Measurements from ENCODE around the gene DYNC2LI1. TPM values are rescaled to one million over a fixed set of nuclear protein-coding genes. Genes with fewer than 3 reads are reported as not detected.
"Not testable (repeated sequence)": the region's sequence is repeated elsewhere in the genome, so short reads cannot be mapped to it uniquely, and the experiment has no call there.

The DYNC2LI1 gene
- polyA plus RNA-seq (ENCODE audit: low read depth in 6 of 6), result 1 to 10 TPM; 3.1 to 8.1 (median 6.3) TPM

DNA sequence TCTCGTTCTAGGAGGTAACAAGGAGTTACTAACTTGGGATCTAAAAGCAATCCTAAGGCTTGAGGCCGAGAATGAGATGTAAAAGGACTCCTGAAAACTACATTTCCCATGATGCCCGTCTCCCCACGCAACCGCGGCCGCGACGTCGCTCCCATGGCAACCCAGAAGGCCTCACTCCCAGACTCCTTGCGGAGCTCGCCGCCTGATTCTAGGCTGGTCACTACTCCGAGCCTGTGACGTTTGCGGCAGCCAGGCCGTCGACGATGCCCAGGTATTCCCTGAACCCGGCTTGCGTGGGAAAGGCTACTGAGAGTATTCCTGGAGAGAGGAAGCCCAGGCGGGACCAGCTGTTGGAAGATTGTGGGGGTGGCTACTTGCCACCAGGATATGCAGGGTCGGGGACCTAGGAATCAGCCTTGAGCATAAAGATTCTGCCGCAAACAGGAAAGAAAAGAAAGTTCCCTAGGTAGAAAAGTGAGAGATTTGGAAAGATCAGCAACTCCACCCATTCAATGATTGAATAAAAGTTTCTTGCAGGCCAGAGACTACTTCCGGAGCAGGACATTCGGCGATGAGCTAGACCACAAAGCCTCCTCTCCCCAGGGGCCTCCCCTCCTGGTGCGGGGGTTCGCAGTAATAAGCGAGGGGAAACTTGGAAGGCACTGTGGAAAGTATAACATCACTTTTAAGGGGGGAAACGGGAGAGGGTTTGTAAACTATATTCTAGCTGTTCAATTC, at the start of gene DYNC2LI1:
DYNC2LI1 (plus strand) TSS at position 164 of the 738 bp plus-strand sequence; CDS start at position 264, 100 bp downstream.
- Mint-ChIP-seq H3K27me3 (peaks cover 8 to 22% (median 15%) of the 10 kb centered on the region in 3 donors), H3K36me3 (no peaks in the 10 kb centered on the region), H3K9me3 (peaks cover 0 to 2% (median 0%) of the 10 kb centered on the region in 7 donors), H3K4me3 (peak within 1 kb of the TSS; percentile 93 to 98 (median 96)), H3K27ac (peak within 1 kb of the TSS; percentile 77 to 98 (median 94)), H3K4me1 (peaks cover 15 to 17% (median 16%) of the 10 kb centered on the region in 3 donors)
- ATAC-seq (ENCODE audit: low read depth in 2 of 2) (peak; percentile 98 to 99), DNase-seq (peak; percentile 72)

DNA sequence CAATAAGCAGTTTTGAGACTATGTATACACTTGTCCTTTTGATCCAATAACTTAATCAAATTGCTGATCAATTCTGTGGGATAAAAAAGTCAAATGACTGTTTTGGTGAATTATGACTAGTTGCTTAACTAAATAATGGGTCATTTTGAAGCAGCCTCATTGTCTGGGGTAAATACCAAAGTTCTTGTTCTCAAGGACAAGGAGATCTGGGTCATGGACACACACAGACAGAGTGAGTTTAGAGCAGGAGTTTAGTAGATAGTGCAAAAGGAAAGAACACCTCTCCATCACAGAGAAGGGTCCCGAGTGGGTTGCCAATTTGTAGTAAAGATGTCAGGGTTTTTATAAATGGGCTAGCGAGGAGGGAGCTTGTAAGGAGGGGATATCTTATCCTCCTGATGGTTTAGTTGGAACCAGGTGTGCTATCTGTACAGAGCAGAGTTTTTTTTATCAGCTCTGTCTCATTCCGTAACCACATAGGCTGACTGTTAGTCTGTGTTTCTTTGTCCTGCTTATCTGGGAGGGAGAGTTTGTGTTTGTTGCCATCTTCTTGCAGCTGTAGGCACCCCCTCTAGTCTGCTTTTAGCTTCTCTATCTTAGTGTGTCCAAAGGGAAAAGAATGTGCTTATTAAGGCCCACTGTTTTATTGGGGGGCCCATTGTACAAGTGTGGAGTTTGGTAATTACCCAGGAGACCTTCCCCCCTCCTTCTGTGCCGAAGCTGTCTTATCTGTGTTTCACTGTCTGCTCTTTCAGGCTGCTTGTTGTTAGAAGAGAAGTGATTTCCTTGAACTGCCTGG, 48.9 kb upstream of the DYNC2LI1 start:
- DNase-seq (no peak), ATAC-seq (ENCODE audit: low read depth in 2 of 2) (no peak)
- Mint-ChIP-seq H3K27ac (peak overlapping the region in 1 of 6 donors; percentile 2), H3K36me3 (no peaks in the 10 kb centered on the region), H3K9me3 (no peaks in the 10 kb centered on the region), H3K4me1 (no peaks in the 10 kb centered on the region), H3K4me3 (no peak overlapping the region), H3K27me3 (peaks cover 7 to 22% (median 21%) of the 10 kb centered on the region in 3 donors)

DNA sequence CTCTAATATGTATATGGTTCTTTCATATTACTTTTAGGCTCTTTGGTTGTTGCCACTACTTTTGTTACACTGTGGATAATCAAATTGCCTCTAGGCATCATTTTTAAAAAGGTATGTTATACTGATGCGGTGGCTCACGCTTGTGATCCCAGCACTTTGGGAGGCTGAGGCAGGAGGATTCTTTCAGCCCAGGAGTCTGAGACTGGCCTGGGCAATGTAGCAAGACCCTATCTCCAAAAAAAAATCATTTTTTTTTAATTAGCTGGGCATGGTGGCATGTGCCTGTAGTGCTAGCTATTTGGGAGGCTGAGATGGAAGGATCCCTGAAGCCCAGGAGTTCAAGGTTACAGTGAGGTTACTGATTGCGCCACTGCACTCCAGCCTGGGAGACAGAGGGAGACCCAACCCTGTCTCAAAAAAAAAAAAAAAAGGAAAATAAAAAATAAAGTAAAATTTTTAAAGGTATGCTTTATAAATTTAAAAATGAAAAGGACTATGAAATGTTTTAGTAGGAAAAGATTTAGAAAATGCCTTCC, 48.1 kb upstream of the DYNC2LI1 start:
- Mint-ChIP-seq H3K27ac (no peak overlapping the region), H3K9me3 (no peaks in the 10 kb centered on the region), H3K27me3 (peaks cover 7 to 25% (median 21%) of the 10 kb centered on the region in 3 donors), H3K4me3 (no peak overlapping the region), H3K36me3 (no peaks in the 10 kb centered on the region), H3K4me1 (no peaks in the 10 kb centered on the region)
- DNase-seq, result no peak
- no peak for ATAC-seq (ENCODE audit: low read depth in 2 of 2)

DNA sequence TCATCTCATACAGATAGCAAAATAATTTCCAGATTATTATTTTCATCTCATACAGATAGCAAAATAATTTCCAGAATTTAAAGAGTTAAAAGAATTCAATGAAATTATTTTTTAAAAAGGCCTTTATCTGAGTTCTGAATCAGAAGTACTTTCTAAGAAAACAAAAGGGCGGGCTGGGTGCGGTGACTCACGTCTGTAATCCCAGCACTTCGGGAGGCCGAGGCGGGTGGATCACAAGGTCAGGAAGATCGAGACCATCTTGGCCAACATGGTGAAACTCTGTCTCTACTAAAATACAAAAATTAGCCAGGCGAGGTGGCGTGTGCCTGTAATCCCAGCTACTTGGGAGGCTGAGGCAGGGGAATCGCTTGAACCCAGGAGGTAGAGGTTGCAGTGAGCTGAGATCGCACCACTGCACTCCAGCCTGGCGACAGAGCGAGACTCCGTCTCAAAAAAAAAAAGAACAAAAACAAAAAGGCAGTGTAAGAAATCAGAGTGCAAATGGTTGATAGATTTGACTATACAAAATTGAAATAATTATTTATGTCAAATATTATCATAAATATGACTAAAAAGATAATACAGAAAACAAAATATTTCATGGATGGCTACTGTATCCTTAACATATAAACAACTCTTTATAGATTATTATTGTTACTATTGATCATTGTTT, 46.7 kb upstream of the DYNC2LI1 start:
- DNase-seq; H3K36me3 Mint-ChIP-seq; H3K4me3 Mint-ChIP-seq; H3K9me3 Mint-ChIP-seq; H3K4me1 Mint-ChIP-seq; H3K27ac Mint-ChIP-seq; ATAC-seq (ENCODE audit: low read depth in 2 of 2): not testable (repeated sequence)
- H3K27me3 Mint-ChIP-seq, result peaks cover 7 to 27% (median 23%) of the 10 kb centered on the region in 3 donors

DNA sequence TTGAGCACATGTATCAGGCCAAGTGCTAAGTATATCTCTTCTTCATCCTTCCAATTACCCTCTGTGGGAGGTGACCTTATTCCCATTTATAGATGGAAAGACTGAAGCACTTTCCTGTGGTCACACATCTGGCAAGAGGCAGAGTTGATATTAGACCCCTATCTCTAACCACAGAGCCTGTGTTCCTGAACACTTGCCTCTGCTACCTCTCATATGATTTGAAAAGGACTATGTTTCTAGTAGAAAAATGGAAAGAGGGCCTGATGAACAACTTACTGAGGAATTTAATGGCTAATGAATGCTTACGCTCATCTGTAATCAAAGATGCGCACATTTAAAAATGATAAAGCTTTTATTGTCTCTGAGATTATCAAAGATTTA, 46.2 kb upstream of the DYNC2LI1 start:
- Mint-ChIP-seq H3K4me1 (no peaks in the 10 kb centered on the region), H3K36me3 (no peaks in the 10 kb centered on the region), H3K27me3 (peaks cover 12 to 32% (median 28%) of the 10 kb centered on the region in 3 donors), H3K4me3 (no peak overlapping the region), H3K9me3 (no peaks in the 10 kb centered on the region), H3K27ac (no peak overlapping the region)
- DNase-seq (no peak), ATAC-seq (ENCODE audit: low read depth in 2 of 2) (no peak)

DNA sequence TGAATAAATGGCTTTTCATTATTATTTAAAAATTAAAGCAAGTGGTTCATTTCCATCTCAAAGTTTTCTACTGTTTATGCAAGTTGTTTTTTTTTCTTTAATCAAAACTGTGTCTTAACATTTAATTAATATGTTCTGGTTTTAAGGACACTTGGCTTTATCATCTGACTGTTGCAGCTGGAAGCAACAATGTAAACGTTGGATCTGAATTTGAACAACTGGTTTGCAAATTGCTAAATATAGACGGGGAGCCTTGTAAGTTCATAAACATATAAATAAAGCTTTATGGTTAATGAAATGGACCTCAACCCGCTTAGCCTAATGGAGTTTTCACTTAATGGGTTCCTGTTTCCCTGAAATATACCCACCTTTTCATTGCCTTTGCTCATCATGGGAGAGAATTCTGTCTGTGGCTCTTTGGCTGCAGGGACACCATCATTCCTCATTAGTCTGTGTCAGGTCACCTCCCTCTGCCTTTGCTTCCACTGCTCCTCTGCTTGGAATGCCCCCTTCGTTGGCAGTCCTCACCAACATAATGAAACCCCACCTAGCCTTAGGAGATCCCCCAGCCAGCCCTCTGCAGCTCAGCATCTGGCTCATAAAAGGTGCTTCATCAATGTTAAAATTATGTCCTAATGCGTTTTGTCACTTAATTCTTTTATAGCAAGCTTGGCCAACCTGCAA, 44.2 kb upstream of the DYNC2LI1 start:
- H3K4me1 Mint-ChIP-seq, result no peaks in the 10 kb centered on the region
- H3K27ac Mint-ChIP-seq, result no peak overlapping the region
- DNase-seq, result no peak
- no peaks in the 10 kb centered on the region for H3K36me3 Mint-ChIP-seq
- ATAC-seq (ENCODE audit: low read depth in 2 of 2), result no peak
- H3K4me3 Mint-ChIP-seq, result no peak overlapping the region
- peaks cover 20 to 24% (median 24%) of the 10 kb centered on the region in 3 donors for H3K27me3 Mint-ChIP-seq
- H3K9me3 Mint-ChIP-seq, result no peaks in the 10 kb centered on the region

DNA sequence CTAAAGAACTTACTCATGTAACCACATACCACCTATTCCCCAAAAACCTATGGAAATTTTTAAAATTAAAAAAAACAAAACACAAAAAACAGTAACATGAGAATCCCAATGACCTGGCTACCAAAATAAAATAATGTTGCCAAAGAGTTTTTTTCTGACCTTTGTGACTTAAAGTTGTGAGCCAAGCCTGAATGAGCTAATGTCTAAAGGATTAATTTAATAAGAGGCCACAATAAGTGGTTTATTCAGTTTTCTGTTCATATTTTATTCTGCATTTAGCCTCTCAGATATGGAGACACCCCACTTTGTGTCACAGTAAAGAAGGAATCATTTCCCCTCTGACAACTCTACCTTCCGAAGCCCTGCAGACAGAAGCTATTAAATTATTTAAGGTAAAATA, 42.6 kb upstream of the DYNC2LI1 start:
- H3K36me3 Mint-ChIP-seq, result no peaks in the 10 kb centered on the region
- no peak overlapping the region for H3K27ac Mint-ChIP-seq
- H3K4me3 Mint-ChIP-seq, result no peak overlapping the region
- DNase-seq (no peak), ATAC-seq (ENCODE audit: low read depth in 2 of 2) (no peak)
- H3K9me3 Mint-ChIP-seq, result no peaks in the 10 kb centered on the region
- H3K4me1 Mint-ChIP-seq, result no peaks in the 10 kb centered on the region
- H3K27me3 Mint-ChIP-seq, result peaks cover 17 to 25% (median 20%) of the 10 kb centered on the region in 3 donors

DNA sequence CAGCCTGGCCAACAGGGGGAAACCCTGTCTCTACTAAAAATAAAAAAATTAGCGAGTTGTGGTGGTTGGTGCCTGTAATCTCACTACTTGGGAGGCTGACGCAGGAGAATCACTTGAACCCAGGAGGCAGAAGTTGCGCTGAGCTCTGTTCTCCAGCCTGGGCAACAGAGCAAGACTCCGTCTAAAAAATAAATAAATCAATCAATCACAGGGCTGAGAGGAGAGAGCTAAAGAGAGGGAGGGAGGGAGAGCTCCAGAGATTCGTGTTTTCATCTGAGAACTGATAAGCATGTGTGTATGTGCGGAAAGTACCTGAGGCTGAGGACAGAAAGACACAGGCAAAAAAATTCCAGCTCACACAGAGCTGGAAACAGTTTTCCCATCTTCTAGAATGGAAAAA, 37.2 kb upstream of the DYNC2LI1 start:
- ATAC-seq (ENCODE audit: low read depth in 2 of 2) (no peak), DNase-seq (no peak)
- H3K27me3 Mint-ChIP-seq, result peaks cover 37 to 57% (median 43%) of the 10 kb centered on the region in 3 donors
- H3K9me3 Mint-ChIP-seq, result no peaks in the 10 kb centered on the region
- no peak overlapping the region for H3K4me3 Mint-ChIP-seq
- no peaks in the 10 kb centered on the region for H3K4me1 Mint-ChIP-seq
- no peak overlapping the region for H3K27ac Mint-ChIP-seq
- no peaks in the 10 kb centered on the region for H3K36me3 Mint-ChIP-seq

DNA sequence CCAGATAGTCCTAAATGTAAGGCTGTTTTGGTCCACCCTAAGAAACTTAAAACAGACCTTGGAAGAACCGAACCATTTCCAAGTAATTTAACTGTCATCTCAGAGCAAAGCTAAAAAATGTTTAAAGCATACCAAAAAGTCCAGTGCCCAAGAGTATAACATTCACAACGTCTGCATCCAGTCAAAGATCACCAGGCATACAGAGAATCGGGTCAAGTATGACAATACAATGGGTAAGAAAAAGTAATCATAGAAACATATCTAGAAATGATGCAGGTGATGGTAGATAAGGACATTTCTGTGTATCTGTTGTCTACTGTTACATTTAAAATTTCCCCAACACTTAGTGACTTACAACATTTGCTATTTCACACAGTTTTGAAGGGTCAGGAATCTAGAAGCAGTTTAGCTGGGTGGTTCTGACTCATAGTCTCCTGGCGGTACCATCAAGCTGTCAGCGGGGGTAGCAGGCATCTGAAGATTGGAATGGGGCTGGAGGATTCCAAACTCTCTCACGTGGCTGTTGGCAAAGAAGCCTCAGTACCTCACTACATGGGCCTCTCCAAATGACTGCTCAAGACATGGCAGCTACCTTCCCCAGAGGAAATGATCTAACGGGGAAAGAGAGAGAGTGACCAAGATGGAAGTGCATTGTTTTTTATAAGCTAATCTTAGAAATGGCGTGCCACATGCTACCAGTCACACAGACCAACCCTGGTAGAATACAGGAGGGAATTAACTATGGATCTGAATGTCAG, 36.6 kb upstream of the DYNC2LI1 start:
- Mint-ChIP-seq H3K9me3 (no peaks in the 10 kb centered on the region), H3K4me1 (no peaks in the 10 kb centered on the region), H3K36me3 (no peaks in the 10 kb centered on the region), H3K27me3 (peaks cover 36 to 54% (median 39%) of the 10 kb centered on the region in 3 donors), H3K4me3 (no peak overlapping the region), H3K27ac (peak overlapping the region in 1 of 6 donors; percentile 34)
- no peak for ATAC-seq (ENCODE audit: low read depth in 2 of 2)
- no peak for DNase-seq

DNA sequence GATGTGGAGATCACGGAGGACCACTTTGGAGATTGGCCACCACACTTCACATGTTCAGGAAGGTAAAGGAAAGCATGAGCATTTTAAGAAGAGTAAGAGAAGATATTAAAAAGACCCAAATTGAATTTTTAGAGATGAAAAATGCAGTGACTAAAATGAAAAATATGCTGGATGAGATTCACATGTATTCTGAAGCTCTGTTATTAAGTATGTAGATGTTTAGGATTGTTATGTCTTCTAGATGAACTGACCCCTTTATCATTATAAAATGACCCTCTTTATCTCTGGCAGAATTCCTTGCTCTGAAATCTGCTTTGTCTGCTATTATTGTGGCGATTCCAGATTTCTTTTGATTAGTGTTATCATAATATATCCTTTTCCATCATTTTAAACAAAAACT, 36.0 kb upstream of the DYNC2LI1 start:
- no peaks in the 10 kb centered on the region for H3K4me1 Mint-ChIP-seq
- H3K27ac Mint-ChIP-seq, result no peak overlapping the region
- DNase-seq (no peak), ATAC-seq (ENCODE audit: low read depth in 2 of 2) (no peak)
- no peaks in the 10 kb centered on the region for H3K36me3 Mint-ChIP-seq
- no peak overlapping the region for H3K4me3 Mint-ChIP-seq
- no peaks in the 10 kb centered on the region for H3K9me3 Mint-ChIP-seq
- peaks cover 31 to 49% (median 33%) of the 10 kb centered on the region in 3 donors for H3K27me3 Mint-ChIP-seq

DNA sequence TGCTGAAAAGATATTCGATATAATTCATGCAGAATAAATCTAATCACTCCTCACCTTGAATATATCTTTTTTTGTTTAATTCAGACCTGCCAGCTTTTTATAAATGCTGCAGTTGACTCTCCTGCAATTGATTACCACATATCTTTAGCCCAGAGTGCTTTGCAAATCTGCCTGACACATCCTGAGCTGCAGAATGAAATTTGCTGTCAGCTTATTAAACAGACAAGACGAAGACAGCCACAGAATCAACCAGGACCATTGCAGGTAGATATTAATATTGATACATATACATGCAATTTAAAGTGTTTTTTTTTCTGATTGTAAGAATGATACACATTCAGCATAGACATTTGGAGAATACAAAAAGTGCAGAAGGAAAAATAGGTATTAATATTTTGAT, 35.6 kb upstream of the DYNC2LI1 start:
- no peak for DNase-seq
- ATAC-seq (ENCODE audit: low read depth in 2 of 2), result no peak
- no peaks in the 10 kb centered on the region for H3K4me1 Mint-ChIP-seq
- H3K4me3 Mint-ChIP-seq, result no peak overlapping the region
- H3K36me3 Mint-ChIP-seq, result no peaks in the 10 kb centered on the region
- H3K9me3 Mint-ChIP-seq, result no peaks in the 10 kb centered on the region
- H3K27ac Mint-ChIP-seq, result no peak overlapping the region
- peaks cover 29 to 45% (median 31%) of the 10 kb centered on the region in 3 donors for H3K27me3 Mint-ChIP-seq

DNA sequence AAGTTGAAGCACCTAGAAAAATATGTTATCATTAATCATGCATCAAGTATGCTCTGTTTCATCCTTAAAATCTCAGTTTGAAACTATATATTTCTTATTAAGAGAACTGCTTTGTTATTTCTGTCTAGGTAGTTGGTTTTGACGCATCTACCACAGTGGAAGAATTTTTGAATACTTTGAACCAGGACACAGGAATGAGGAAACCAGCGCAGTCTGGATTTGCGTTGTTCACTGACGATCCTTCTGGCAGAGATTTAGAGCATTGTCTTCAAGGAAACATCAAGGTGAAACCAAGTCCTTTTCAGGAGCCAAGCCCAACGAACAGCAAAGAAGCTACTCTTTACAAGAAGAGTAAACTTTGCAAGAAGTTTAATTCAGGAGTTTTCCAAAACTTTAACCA, 30.1 kb upstream of the DYNC2LI1 start:
- Mint-ChIP-seq H3K4me3 (no peak overlapping the region), H3K27me3 (peaks cover 8 to 20% (median 16%) of the 10 kb centered on the region in 3 donors), H3K4me1 (no peaks in the 10 kb centered on the region), H3K27ac (no peak overlapping the region), H3K9me3 (no peaks in the 10 kb centered on the region), H3K36me3 (no peaks in the 10 kb centered on the region)
- ATAC-seq (ENCODE audit: low read depth in 2 of 2) (no peak), DNase-seq (no peak)
